Renal pelvis (tissue), 3 donors: ENCODE data around the gene KRT4. TPM values are rescaled to one million over a fixed set of nuclear protein-coding genes. Genes with fewer than 3 reads are reported as not detected.

Source experiments
- polyA plus RNA-seq, 3 donors: library from polyadenylated mRNA; unstranded; fragments of 120-200 nt; gene quantifications; one replicate each; pipeline ENCODE4 v1.2.1, GENCODE V29; 2013; ENCODE audit not compliant: insufficient read length in 3 of 3

The KRT4 gene
- polyA plus RNA-seq, 3 donors: 0.40 to 0.65 (median 0.51) TPM

Other genes with a start within 250 kb of the KRT4 start
- not detected for gene KRT74, start 240.3 kb downstream of the KRT4 start, polyA plus RNA-seq
- gene KRT72, start 212.7 kb downstream of the KRT4 start, polyA plus RNA-seq: under 1 TPM in 1 of 3 donors, not detected in 2; 0.04 TPM
- gene KRT73, start 195.6 kb downstream of the KRT4 start, polyA plus RNA-seq: not detected
- gene KRT2, start 161.9 kb downstream of the KRT4 start, polyA plus RNA-seq: not detected
- gene KRT1, start 133.7 kb downstream of the KRT4 start, polyA plus RNA-seq: under 1 TPM; 0.12 to 0.24 (median 0.16) TPM
- not detected for gene KRT77, start 110.6 kb downstream of the KRT4 start, polyA plus RNA-seq
- gene KRT76, start 36.8 kb downstream of the KRT4 start, polyA plus RNA-seq: not detected
- not detected for gene KRT3, start 18.0 kb downstream of the KRT4 start, polyA plus RNA-seq
- gene KRT79, start 20.2 kb upstream of the KRT4 start, polyA plus RNA-seq: not detected
- gene KRT78, start 34.9 kb upstream of the KRT4 start, polyA plus RNA-seq: not detected
- 100 to 1,000 TPM; 234 to 269 (median 243) TPM for gene KRT8, start 91.0 kb upstream of the KRT4 start, polyA plus RNA-seq
- gene KRT18, start 135.0 kb upstream of the KRT4 start, polyA plus RNA-seq: 100 to 1,000 TPM; 180 to 199 (median 187) TPM
- gene EIF4B, start 192.3 kb upstream of the KRT4 start, polyA plus RNA-seq: 100 to 1,000 TPM; 463 to 529 (median 471) TPM
- gene TNS2, start 235.9 kb upstream of the KRT4 start, polyA plus RNA-seq: 100 to 1,000 TPM; 102 to 132 (median 114) TPM